ENCODE measurements around the gene LYPD6B.

LYPD6B gene

DNA sequence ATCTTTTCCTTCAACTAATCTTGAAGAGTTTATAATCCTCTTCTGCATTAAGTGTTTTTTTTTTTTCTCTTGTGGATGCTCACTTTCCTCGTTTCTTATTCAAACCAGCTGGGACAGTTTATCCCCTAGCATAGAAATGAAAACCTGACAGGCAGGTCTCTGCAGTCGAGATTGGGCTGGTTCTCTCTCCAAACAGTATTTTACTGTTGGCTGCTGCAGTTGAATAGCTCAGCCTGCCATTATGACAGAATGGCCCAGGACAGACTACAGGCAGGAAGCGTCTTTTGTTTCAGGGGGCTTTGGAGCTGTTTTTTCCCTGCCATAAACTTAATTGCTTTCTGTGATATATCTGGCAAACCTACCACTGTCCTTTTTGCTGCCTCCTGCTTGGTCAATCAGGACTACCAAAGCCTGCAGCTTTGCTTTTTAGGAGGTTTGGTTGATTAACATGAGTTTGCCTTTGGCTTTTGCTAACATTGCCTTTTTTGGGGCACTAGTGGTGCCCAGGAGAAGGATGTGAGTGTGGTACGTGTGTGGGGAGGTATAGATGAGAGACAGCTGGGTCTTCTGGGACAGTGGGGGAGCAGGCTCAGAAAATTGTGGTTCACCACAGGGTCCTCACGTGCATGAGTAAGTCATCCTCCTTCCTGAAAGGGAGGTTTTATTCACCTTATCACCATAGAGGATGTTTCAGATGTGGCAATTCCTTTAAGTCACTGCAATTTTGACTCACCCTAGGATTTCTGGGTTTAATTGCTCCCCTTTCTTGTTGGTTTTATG is 128.7 kb downstream of the LYPD6B start:
- no peak for DNase-seq

GRCh38 chr2:149167941-149168340 is 129.4 kb downstream of the LYPD6B start:
- no peak for DNase-seq

DNA sequence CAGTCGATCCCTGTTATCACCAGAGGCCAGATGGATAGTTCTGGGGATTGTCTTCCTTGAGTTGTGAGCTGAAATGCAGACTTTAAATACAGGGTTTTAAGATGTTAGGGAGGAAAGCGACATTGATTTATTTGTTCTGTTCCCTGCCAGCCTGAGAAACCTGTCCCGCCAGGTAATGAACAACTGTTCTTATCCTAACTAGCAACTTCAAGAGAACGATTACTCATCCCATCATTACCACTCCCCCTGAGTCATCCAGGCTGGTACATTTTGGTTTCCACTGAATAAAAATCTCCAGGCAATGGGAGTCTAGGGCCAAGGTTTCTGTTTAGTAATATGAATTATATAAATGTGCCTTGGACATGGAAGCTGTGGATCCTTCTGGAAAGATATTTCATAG is 131.2 kb downstream of the LYPD6B start:
- no peak for DNase-seq

GRCh38 chr2:149170156-149170555 is 131.7 kb downstream of the LYPD6B start:
- DNase-seq, result no peak

- no peak for DNase-seq
These were observed 132.4 kb downstream of the LYPD6B start for GRCh38 chr2:149170911-149171310.

GRCh38 chr2:149173220-149173619 is 134.7 kb downstream of the LYPD6B start:
- DNase-seq, result no peak

- DNase-seq, result no peak
These were observed 137.5 kb downstream of the LYPD6B start for GRCh38 chr2:149175956-149176355.

- no peak for DNase-seq
These were observed 140.1 kb downstream of the LYPD6B start for GRCh38 chr2:149178612-149179011.

DNA sequence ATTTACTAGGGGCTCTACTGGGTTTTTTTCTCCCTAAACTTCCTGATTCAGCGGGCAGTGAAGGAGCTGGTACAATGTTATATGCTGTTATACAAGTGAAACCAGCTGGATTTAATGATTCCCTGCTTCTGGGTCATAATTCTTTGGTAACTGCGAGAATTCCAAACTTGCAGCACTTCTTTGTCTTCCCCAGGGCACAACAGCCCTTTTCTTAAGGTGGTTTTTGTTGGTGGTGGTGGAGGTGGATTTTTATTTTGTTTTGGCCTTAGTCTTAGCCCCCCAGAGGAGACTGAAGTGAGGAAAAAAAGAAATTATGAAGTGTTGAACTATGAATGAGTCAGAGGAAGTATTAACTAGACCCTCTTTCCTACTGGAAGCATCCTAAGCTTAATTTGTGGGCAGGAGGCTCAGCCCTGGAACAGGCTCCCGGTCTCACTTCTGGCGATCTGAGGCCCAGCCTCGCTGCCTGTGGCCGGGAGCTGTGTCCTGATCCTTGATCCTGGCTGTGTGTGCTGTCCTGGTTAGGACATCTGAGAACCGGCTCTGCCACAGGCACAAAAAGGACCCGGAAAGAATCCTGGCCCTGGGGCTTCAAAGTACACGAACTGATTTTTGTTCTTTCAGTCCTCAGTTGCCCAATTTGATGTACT is 141.9 kb downstream of the LYPD6B start:
- DNase-seq, result no peak

- DNase-seq, result no peak
These were observed 144.7 kb downstream of the LYPD6B start for GRCh38 chr2:149183187-149183586.

DNA sequence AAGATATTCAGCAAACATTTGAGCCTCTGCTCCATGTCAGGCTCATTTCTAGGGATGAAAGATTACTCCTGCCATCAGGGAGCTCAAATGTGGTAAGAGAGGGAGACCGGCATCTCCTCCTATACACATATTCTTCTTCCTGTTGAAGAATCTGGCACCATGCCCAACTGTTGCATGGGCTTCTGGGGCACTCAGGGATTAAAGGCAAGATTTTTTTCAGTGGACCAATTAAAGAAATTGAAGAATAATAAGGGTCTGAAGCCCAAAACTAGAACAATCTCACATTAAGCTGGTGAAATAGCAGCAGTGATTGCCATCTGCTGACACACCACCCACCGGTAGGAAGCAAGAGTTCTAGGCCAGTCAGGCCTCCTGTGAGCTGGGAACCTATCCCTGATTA is 146.5 kb downstream of the LYPD6B start:
- no peak for DNase-seq

GRCh38 chr2:149185942-149186490 is 147.5 kb downstream of the LYPD6B start:
- DNase-seq, result no peak

DNA sequence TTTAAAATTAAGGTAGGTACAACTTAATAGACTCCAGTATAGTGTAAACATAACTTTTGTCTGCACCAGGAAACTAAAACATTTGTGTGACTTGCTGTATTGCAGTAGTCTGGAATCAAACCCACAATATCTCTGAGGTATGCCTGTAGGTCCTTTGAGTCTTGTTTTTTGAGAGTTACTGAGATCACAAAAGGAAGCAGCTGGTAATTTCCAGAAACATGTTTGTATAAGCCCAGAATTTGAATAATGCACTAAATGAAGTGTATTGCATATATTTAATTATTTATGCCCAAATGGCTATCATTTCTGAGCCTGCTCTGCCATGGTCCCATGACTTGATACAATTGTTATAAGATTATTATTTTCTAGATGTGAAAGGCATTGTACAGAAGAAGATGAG is 148.6 kb downstream of the LYPD6B start:
- no peak for DNase-seq

DNA sequence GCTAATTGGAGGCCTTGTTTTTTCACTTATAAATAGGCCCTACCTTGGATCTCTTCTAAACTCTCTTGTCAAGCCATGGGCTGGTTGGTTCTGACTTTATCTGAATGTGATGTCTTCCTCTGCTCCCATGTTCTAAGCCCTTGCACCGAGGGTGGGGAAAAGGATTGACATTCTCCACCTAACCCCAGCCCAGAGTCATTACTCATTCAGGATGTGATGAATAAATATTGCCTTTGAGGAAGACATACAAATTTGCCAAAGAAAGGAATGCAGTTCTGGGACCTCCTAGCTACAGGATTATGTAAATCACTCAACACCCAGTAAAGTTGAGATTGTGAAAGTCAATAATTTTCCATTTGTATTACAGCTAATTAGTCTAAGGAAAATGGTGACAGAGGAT is 149.8 kb downstream of the LYPD6B start:
- no peak for DNase-seq

DNA sequence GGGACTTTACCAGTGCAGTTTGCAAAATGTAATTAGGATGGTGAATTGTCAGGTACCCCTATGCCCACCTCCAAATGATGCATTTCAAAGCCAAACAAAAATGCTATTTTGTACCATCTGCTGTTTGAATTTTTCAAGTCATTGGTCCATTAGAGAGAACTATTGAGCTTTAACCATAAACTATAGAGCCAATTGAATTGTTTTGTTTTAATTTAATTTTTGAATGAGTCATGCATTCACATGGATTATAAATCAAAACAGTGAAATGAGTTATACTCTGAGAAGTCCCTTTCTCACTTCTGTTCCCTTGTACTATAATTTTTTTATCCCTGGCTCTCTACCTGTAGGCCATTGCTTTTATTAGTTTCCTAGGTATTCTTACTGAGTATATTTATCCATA is 151.3 kb downstream of the LYPD6B start:
- no peak for DNase-seq

DNA sequence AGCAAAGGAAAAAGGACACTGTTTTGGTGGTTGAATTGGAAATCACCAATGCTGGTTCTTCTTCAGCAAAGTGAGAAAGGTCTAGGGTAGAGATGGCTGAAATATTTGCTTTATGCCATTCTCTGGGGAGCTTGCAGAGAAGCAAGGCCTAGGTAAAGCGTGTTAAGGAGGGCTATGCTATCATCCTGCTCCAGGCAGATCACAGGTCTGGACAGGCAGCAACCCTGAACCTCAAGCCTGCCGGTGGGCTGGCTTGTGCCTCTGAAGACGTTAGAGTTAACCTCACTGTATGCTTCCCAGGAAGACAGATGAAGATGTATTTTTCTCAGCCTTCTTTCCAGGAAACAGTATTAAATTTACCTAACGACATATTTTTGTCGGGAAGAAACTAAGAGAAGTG is 153.4 kb downstream of the LYPD6B start:
- no peak for DNase-seq

DNA sequence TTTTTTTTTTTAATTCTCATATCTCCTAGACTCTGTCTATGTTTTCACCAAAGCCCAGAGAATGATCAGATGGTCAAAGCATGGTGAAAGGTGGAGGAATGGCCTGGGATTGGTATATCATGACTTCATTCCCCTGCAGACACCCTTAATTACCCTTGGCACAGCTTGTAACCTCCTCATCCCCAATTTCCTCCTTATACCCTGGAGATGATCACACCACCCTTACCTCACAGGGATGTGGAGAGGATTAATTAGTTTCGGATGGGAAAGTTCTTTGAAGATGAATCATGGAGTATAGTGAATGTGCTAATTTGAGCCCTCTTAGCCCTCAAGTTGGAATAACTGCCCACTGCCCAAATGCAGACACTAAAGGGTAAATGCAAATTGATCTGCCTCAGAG is 153.9 kb downstream of the LYPD6B start:
- DNase-seq, result no peak

DNA sequence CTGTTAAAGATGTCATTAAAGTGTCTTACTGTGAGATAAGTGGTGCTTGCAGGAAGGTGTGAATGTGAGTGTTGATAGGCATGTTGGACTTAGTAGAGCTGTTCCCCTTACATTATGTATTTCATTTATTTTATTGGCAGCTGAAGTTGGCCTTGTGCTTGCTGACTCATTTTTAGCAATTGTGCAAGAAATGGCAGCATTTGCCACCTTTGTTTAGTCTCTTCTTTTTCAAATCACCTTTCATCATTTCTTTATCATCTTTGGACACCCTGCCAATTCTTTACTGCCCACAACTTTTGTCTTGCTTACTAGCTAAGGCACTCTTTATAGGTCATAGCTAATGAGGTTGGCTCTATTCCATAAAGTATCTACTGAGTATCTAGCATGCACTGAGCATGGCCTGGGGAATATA is 161.6 kb downstream of the LYPD6B start:
- DNase-seq, result no peak

- DNase-seq, result no peak
These were observed 166.2 kb downstream of the LYPD6B start for GRCh38 chr2:149204686-149205085.

- no peak for DNase-seq
These were observed 166.6 kb downstream of the LYPD6B start for GRCh38 chr2:149205143-149205542.

- DNase-seq, result no peak
These were observed 175.4 kb downstream of the LYPD6B start for GRCh38 chr2:149213764-149214493.

DNA sequence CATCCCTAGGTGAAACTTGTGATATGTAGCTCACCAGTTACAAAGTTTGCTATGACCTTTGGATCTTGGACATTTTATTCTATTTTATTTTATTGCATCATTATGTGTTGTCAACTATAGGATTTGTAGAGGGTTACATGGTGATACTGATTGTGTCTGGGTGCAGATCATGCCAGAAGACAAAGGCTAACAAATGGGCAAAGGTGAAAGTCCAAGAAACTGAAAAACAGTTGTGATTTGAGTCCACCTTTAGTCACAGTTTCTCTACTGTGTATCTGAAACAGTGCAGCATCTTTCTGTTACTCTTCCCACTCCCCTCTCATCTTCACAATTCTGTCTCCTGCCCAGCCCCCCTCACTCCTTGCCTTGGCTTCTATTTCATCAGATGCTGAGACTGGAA is 180.0 kb downstream of the LYPD6B start:
- no peak for DNase-seq

- no peak for DNase-seq
These were observed 181.4 kb downstream of the LYPD6B start for GRCh38 chr2:149219856-149220255.

- DNase-seq, result no peak
These were observed 182.5 kb downstream of the LYPD6B start for GRCh38 chr2:149221002-149221401.

Measured in 8988T (cell line).